Heart left ventricle (tissue), 16 donors: ENCODE measurements around the gene PPM1L. TPM values are rescaled to one million over a fixed set of nuclear protein-coding genes. Genes with fewer than 3 reads are reported as not detected.

Experiments used
- ATAC-seq, 4 donors: fragments of 200-7000 bp; cut with Tn5 transposase; one replicate each; pipeline ENCODE4 v1.9.1; 2020 to 2022; ENCODE audit warnings: moderate library complexity in 4 of 4, mild to moderate bottlenecking in 3 of 4, moderate number of reproducible peaks in 1 of 4
- DNase-seq, 5 donors: peaks; one replicate each; pipeline ENCODE4 v3.0.0-alpha.2; 2020
- H3K27ac ChIP-seq, 12 donors: fragments of 200-600 bp; sonication (generic) in 4 of 12; one replicate each; pipeline versions ENCODE4 v1.5.0 to v1.8.0; 2016 to 2022; ENCODE audit warnings: mild to moderate bottlenecking in 2 of 12
- H3K27me3 ChIP-seq, 9 donors: fragments of 200-600 bp; sonication (generic) in 2 of 9; one replicate each; pipeline versions ENCODE4 v1.5.1 to v1.8.0; 2016 to 2022; ENCODE audit warnings: mild to moderate bottlenecking in 3 of 9
- H3K36me3 ChIP-seq, 9 donors: fragments of 200-600 bp; sonication (generic) in 2 of 9; one replicate each; pipeline versions ENCODE4 v1.5.0 to v1.8.0; 2018 to 2022; ENCODE audit warnings: mild to moderate bottlenecking in 2 of 9
- H3K4me1 ChIP-seq, 12 donors: fragments of 200-600 bp; sonication (generic) in 4 of 12; one replicate each; pipeline versions ENCODE4 v1.5.0 to v1.8.0; 2016 to 2022; ENCODE audit warnings: mild to moderate bottlenecking in 3 of 12
- H3K4me3 ChIP-seq, 12 donors: fragments of 200-600 bp; sonication (generic) in 4 of 12; one replicate each; pipeline versions ENCODE4 v1.5.0 to v1.8.0; 2017 to 2022; ENCODE audit warnings: mild to moderate bottlenecking in 9 of 12, moderate library complexity in 4 of 12
- H3K9me3 ChIP-seq, 12 donors: fragments of 200-600 bp; sonication (generic) in 4 of 12; one replicate each; pipeline versions ENCODE4 v1.5.0 to v1.8.0; 2016 to 2022; ENCODE audit warnings: mild to moderate bottlenecking in 1 of 12
- CTCF ChIP-seq, 12 donors: fragments of 200-600 bp; sonication (generic) in 4 of 12; IDR thresholded peaks; one replicate each; pipeline versions ENCODE4 v1.5.0 to v1.8.0; 2018 to 2022; ENCODE audit warnings: antibody characterized with exemption in 12 of 12, mild to moderate bottlenecking in 5 of 12
- POLR2A ChIP-seq, 2 donors: fragments of 450-650 bp; IDR thresholded peaks; one replicate each; pipeline ENCODE4 v1.6.1; 2017; ENCODE audit warnings: antibody characterized with exemption in 2 of 2, mild to moderate bottlenecking in 2 of 2, moderate library complexity in 2 of 2
- WGBS, 4 donors: extraction: QIAGEN DNeasy Blood & Tissue Kit in 2 of 4; methylation state at CpG; one replicate each; pipeline versions ENCODE4 v1.1.5 to v1.1.7; 2013 to 2018; 5-methylcytosine and 5-hydroxymethylcytosine counted together
- intact Hi-C, 10 donors: fragments of 100-400 bp; cut with DNase I; formaldehyde crosslinking; loops; one replicate each; pipeline versions ENCODE4 v1.11.1 to v1.14.2; 2022
- polyA plus RNA-seq, 2 donors: library from polyadenylated mRNA; stranded (reverse); fragments of 200-250 nt; gene quantifications; one replicate each; pipeline ENCODE4 v1.2.3, GENCODE V29; 2013
- total RNA-seq, 9 donors: library from RNA; depleted of rRNA in 2 of 9; stranded (reverse); fragments of >200 nt in 2 of 9; fragmentation: NEBNext Ultra II Directional in 3 of 9; extraction: Animal tissue kit (Norgen Biotek cat#: 25700) in 3 of 9; gene quantifications; one replicate each; pipeline versions ENCODE4 v1.1.0 to v1.2.4, GENCODE V29; 2016 to 2023
- donor health status: ischemic (EF 13 %, LVEDD 7.1; RV severe dilation, severe dysfunction).
- donor health status: healthy with polysubstance abuse.
- donor health status: DM: no; HTN: yes; CAD: no.
- donor health status: DM: no; HTN: no; CAD: no.
- donor health status: ischemic (EF 25% LVEDD 6.9; RV normal size, moderate dysfunction).
- donor health status: ischemic (EF 25% LVEDD 5.7; RV mildly dilated, moderate dysfunction).
- donor health status: healthy.
- donor health status: DM: yes; HTN: yes; CAD: no.
- donor health status: ischemic (EF 35%, LVEDD 5.7; RV mildly dilated, moderate dysfunction).
- donor health status: nonischemic (EF 11% LVEDD 7.7; RV severe dilation, severe dysfunction).
- donor health status: DM: yes; HTN: yes; CAD: no.
- donor health status: PGD.
- donor health status: ischemic (EF 29% LVEDD 5.4; RV normal size, mild dysfunction).
- donor health status: nonischemic (EF 23%, LVEDD 6.1; RV moderate dilation, normal function).

The PPM1L gene
- total and polyA plus RNA-seq, 11 donors: 6.2 to 89.6 (median 41.7) TPM

- Histone ChIP-seq H3K4me1 (peaks cover 0 to 27% (median 12%) of the 10 kb centered on the region in 12 donors), H3K27me3 (no peaks in the 10 kb centered on the region), H3K36me3 (no peaks in the 10 kb centered on the region), H3K9me3 (no peaks in the 10 kb centered on the region), H3K27ac (no peak overlapping the region), H3K4me3 (no peak overlapping the region)
- no peak for DNase-seq
- no peak for ATAC-seq
- 90 to 98% (median 94%) methylated on average over 1 of the region's 1 CpG for WGBS, 4 donors
- TF ChIP-seq CTCF (IDR thresholded peaks at IDR 0.05) (no peak), POLR2A (IDR thresholded peaks at IDR 0.05) (no peak)
- intact Hi-C loops: no loop called here
These were observed 59.2 kb downstream of the PPM1L start for GRCh38 chr3:160815280-160815679.

GRCh38 chr3:160820022-160820421 lies 64.0 kb downstream of the PPM1L start:
- no peaks in the 10 kb centered on the region for H3K9me3 ChIP-seq
- intact Hi-C loops: no loop called here
- H3K4me1 ChIP-seq: peaks cover 0 to 8% (median 0%) of the 10 kb centered on the region in 12 donors
- H3K27ac ChIP-seq: no peak overlapping the region
- DNase-seq (no peak), ATAC-seq (no peak)
- H3K27me3 ChIP-seq: no peaks in the 10 kb centered on the region
- H3K36me3 ChIP-seq: no peaks in the 10 kb centered on the region
- no peak overlapping the region for H3K4me3 ChIP-seq
- 90 to 98% (median 94%) methylated on average over 1 of the region's 1 CpG for WGBS, 4 donors
- TF ChIP-seq POLR2A (IDR thresholded peaks at IDR 0.05) (no peak), CTCF (IDR thresholded peaks at IDR 0.05) (no peak)

- Histone ChIP-seq H3K27ac (no peak overlapping the region), H3K4me1 (peaks cover 0 to 11% (median 0%) of the 10 kb centered on the region in 12 donors), H3K9me3 (no peaks in the 10 kb centered on the region), H3K36me3 (no peaks in the 10 kb centered on the region), H3K27me3 (no peaks in the 10 kb centered on the region), H3K4me3 (no peak overlapping the region)
- ATAC-seq (no peak), DNase-seq (no peak)
- intact Hi-C loops: no loop called here
- 96 to 100% (median 98%) methylated on average over 1 of the region's 1 CpG for WGBS, 4 donors
- no peak for TF ChIP-seq POLR2A (IDR thresholded peaks at IDR 0.05)
- no peak for TF ChIP-seq CTCF (IDR thresholded peaks at IDR 0.05)
These were observed 64.4 kb downstream of the PPM1L start for GRCh38 chr3:160820430-160820829.

GRCh38 chr3:160822936-160823335 lies 66.9 kb downstream of the PPM1L start:
- Histone ChIP-seq H3K36me3 (no peaks in the 10 kb centered on the region), H3K27me3 (no peaks in the 10 kb centered on the region), H3K4me3 (no peak overlapping the region), H3K9me3 (no peaks in the 10 kb centered on the region), H3K27ac (no peak overlapping the region), H3K4me1 (peaks cover 0 to 22% (median 4%) of the 10 kb centered on the region in 12 donors)
- DNase-seq: no peak
- intact Hi-C loops: no loop called here
- TF ChIP-seq POLR2A (IDR thresholded peaks at IDR 0.05) (no peak), CTCF (IDR thresholded peaks at IDR 0.05) (no peak)
- ATAC-seq: no peak
